Neural progenitor cell (in vitro differentiated cells): Measurements from ENCODE around the gene KRT82.

Source experiments
- EZH2 ChIP-seq: fragments of 200-600 bp; sonication (generic); IDR thresholded peaks from 2 replicates; pipeline ENCODE4 v1.6.1; 2017; ENCODE audit warnings: antibody characterized with exemption, mild to moderate bottlenecking, moderate library complexity
- TF ChIP-seq, protein P1 (sequence below): fragments of 200-600 bp; sonication (generic); IDR thresholded peaks from 2 replicates; pipeline ENCODE4 v1.5.1; 2017; ENCODE audit warnings: antibody characterized with exemption, mild to moderate bottlenecking

DNA sequence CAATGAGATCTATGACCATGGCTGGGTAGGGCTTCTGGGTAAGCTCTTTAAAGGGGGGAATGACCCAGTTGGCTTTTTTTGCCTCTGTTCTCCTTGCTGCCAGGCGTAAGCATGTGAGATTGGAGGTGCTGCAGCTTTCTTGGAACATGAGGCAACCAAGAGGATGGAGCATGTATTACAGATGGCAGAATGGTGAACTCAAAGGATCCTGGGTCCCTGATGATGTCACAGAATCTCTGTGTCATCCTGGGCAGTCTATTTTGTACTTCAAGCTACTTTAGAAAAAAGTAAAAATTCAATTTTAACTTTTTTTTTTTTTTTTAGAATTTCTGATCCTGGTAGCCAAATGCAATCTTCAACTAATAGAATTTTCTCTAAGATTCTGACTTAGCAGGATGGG lies 8.0 kb downstream of the KRT82 start:
- TF ChIP-seq, protein P1, sequence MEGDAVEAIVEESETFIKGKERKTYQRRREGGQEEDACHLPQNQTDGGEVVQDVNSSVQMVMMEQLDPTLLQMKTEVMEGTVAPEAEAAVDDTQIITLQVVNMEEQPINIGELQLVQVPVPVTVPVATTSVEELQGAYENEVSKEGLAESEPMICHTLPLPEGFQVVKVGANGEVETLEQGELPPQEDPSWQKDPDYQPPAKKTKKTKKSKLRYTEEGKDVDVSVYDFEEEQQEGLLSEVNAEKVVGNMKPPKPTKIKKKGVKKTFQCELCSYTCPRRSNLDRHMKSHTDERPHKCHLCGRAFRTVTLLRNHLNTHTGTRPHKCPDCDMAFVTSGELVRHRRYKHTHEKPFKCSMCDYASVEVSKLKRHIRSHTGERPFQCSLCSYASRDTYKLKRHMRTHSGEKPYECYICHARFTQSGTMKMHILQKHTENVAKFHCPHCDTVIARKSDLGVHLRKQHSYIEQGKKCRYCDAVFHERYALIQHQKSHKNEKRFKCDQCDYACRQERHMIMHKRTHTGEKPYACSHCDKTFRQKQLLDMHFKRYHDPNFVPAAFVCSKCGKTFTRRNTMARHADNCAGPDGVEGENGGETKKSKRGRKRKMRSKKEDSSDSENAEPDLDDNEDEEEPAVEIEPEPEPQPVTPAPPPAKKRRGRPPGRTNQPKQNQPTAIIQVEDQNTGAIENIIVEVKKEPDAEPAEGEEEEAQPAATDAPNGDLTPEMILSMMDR: no peak
- TF ChIP-seq EZH2: no peak
